NB4 (cell line): Measurements from ENCODE around the gene TTC33.

ENCODE experiments used
- MYC ChIP-seq: IDR thresholded peaks from 2 replicates; pipeline ENCODE4 v1.6.1; 2011; ENCODE audit warnings: low read depth, low read length
- POLR2A ChIP-seq: IDR thresholded peaks from 2 replicates; pipeline ENCODE4 v1.6.1; 2011; ENCODE audit warnings: mild to moderate bottlenecking; ENCODE audit not compliant: insufficient read length; ENCODE audit errors: extremely low read depth
- TF ChIP-seq, protein P1 (sequence below): IDR thresholded peaks from one replicate; pipeline ENCODE4 v1.5.1; 2012; ENCODE audit warnings: low read depth, low read length

DNA sequence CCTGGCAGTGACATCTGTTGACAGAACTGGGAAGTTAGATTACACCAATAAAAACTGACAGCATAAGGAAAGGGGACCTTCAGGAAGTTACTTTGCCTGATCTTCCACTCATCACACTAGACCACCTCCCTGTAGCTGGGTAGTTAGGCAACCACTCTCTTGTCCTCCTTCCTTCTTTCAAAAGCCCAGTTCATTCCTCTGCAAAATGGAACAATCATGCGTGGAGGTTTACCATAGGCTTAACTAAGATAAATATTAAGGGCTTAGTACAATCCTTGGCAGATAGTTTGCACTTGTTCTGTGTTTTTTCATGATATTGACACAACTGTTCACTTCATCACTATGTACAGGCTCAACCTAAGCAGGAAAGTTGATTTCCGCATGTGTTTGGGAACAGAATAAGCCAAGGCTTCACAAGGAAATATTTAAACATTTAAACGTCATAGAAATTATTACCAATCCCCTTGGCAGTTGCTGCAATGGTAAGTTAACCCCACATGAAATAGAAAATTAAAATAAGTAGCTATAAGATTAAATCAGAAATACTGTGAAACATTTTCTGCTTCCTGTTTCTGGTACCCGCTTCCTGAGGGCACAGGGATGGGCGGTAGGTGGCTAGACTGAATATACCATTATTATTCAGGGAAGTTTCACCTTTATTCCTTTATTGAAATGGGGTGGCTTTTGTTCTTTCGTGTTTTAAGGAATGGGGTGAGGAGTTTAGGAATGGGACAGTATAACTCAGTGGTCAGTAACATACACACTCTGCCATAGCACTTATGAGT, 86.0 kb downstream of the TTC33 start:
- TF ChIP-seq, protein P1, sequence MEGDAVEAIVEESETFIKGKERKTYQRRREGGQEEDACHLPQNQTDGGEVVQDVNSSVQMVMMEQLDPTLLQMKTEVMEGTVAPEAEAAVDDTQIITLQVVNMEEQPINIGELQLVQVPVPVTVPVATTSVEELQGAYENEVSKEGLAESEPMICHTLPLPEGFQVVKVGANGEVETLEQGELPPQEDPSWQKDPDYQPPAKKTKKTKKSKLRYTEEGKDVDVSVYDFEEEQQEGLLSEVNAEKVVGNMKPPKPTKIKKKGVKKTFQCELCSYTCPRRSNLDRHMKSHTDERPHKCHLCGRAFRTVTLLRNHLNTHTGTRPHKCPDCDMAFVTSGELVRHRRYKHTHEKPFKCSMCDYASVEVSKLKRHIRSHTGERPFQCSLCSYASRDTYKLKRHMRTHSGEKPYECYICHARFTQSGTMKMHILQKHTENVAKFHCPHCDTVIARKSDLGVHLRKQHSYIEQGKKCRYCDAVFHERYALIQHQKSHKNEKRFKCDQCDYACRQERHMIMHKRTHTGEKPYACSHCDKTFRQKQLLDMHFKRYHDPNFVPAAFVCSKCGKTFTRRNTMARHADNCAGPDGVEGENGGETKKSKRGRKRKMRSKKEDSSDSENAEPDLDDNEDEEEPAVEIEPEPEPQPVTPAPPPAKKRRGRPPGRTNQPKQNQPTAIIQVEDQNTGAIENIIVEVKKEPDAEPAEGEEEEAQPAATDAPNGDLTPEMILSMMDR: no peak
- no peak for TF ChIP-seq POLR2A
- TF ChIP-seq MYC: no peak
